ENCODE measurements around the gene TBL2.
A peak's percentile ranks its signal among the peaks of the same experiment; 100 is the strongest.

The TBL2 gene

GRCh38 chr7:73521636-73522104, 56.7 kb downstream of the TBL2 start:
- peak overlapping the region; percentile 83 for H3K4me3 Mint-ChIP-seq
- peaks cover 60% of the 10 kb centered on the region for H3K4me1 Mint-ChIP-seq (ENCODE audit: low read depth)
- H3K27ac Mint-ChIP-seq = peak overlapping the region; percentile 96
- peaks cover 42% of the 10 kb centered on the region for H3K36me3 Mint-ChIP-seq (ENCODE audit: low read depth)
- H3K27me3 Mint-ChIP-seq = no peaks in the 10 kb centered on the region
- no peaks in the 10 kb centered on the region for H3K9me3 Mint-ChIP-seq
- intact Hi-C loops (cut with micrococcal nuclease) = loop anchor here (1.0 kb wide), 2 partner anchors 36 to 57 kb away; partner anchors contain the start of genes BCL7B and TBL2

DNA sequence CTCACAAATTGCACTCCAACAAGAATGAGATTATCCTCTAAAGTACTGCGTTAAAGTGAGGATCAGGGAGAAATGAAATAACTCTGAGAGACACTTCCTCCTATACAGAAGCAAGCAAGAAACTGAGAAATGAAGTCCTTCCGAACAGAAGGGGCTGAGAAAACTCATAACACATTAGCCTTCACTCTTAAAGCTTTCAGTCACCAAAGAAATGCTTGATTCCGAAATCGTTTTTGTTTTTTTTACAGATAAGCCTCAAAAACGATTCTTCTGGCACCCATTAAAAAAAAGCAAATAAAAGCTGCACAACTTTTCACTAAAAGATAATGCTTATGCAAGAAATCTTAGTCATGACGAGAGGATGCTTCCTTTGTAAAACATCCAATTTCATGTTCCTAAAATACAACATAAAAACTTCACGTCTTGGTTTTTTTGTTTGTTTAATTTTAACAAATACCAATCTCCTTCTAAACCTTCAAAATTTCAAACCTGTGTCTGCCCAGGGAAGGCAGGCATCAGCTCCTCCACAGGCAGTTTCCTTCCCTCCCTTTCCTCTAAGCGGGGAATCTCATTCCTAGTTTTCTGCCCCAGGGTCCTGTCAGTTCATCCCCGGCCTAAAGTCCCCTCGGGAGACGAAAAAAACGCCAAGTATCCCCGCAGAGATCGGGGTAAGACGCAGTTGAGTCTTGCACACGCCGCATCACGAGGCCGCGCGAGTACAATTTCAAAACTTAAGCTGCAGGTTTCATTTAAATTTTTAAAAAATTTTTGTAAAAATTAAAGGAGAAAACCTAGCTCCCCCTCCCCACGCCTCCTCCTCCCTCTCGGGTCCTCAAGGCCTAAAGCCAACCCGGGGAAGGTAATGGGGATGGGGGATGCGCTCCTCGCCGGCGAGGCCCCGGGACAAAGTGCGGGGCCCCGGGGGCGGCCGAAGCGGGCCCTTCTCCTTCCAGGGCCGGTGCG, 57.4 kb downstream of the TBL2 start:
- H3K27me3 Mint-ChIP-seq = no peaks in the 10 kb centered on the region
- peaks cover 49% of the 10 kb centered on the region for H3K36me3 Mint-ChIP-seq (ENCODE audit: low read depth)
- intact Hi-C loops (cut with micrococcal nuclease) = no loop called here
- H3K4me3 Mint-ChIP-seq = peak overlapping the region; percentile 83
- peak overlapping the region; percentile 96 for H3K27ac Mint-ChIP-seq
- peaks cover 58% of the 10 kb centered on the region for H3K4me1 Mint-ChIP-seq (ENCODE audit: low read depth)
- no peaks in the 10 kb centered on the region for H3K9me3 Mint-ChIP-seq

GRCh38 chr7:73519867-73520672, 58.3 kb downstream of the TBL2 start:
- no peaks in the 10 kb centered on the region for H3K27me3 Mint-ChIP-seq
- no peaks in the 10 kb centered on the region for H3K9me3 Mint-ChIP-seq
- peak overlapping the region; percentile 96 for H3K27ac Mint-ChIP-seq
- H3K36me3 Mint-ChIP-seq (ENCODE audit: low read depth) = peaks cover 58% of the 10 kb centered on the region
- intact Hi-C loops (cut with micrococcal nuclease) = no loop called here
- H3K4me1 Mint-ChIP-seq (ENCODE audit: low read depth) = peaks cover 50% of the 10 kb centered on the region
- peak overlapping the region; percentile 83 for H3K4me3 Mint-ChIP-seq

- Mint-ChIP-seq H3K9me3 (no peaks in the 10 kb centered on the region), H3K36me3 (ENCODE audit: low read depth) (peaks cover 74% of the 10 kb centered on the region), H3K27me3 (no peaks in the 10 kb centered on the region), H3K27ac (no peak overlapping the region), H3K4me3 (no peak overlapping the region), H3K4me1 (ENCODE audit: low read depth) (peaks cover 41% of the 10 kb centered on the region)
- intact Hi-C loops (cut with micrococcal nuclease) = no loop called here
These were observed 59.9 kb downstream of the TBL2 start for GRCh38 chr7:73518470-73518869.
